Measurements from ENCODE around the gene DVL1.
"Not testable (repeated sequence)": the region's sequence is repeated elsewhere in the genome, so short reads cannot be mapped to it uniquely, and the experiment has no call there.

DVL1 gene

GRCh38 chr1:1373051-1373814 is 24.0 kb upstream of the DVL1 start:
- DNase-seq, result no peak

- peak; percentile 77 for DNase-seq
Observed at GRCh38 chr1:1371746-1372711, 22.8 kb upstream of the DVL1 start.

- peak; percentile 91 for DNase-seq
Observed at GRCh38 chr1:1371364-1371745, 22.1 kb upstream of the DVL1 start.

GRCh38 chr1:1370771-1371300 is 21.6 kb upstream of the DVL1 start:
- DNase-seq, result no peak

- DNase-seq, result not testable (repeated sequence)
Observed at GRCh38 chr1:1370094-1370493, 20.9 kb upstream of the DVL1 start.

- no peak for DNase-seq
Observed at GRCh38 chr1:1367315-1367714, 18.1 kb upstream of the DVL1 start.

GRCh38 chr1:1366699-1367066 is 17.5 kb upstream of the DVL1 start:
- no peak for DNase-seq

- no peak for DNase-seq
Observed at GRCh38 chr1:1365875-1366698, 16.9 kb upstream of the DVL1 start.

- no peak for DNase-seq
Observed at GRCh38 chr1:1364266-1364665, 15.0 kb upstream of the DVL1 start.

- no peak for DNase-seq
Observed at GRCh38 chr1:1361982-1362423, 12.8 kb upstream of the DVL1 start.

GRCh38 chr1:1361233-1361981 is 12.2 kb upstream of the DVL1 start:
- no peak for DNase-seq

- no peak for DNase-seq
Observed at GRCh38 chr1:1360506-1361169, 11.4 kb upstream of the DVL1 start.

- DNase-seq, result no peak
Observed at GRCh38 chr1:1359664-1360468, 10.6 kb upstream of the DVL1 start.

- DNase-seq, result peak; percentile 37
Observed at GRCh38 chr1:1359308-1359663, 10.1 kb upstream of the DVL1 start.

- DNase-seq, result no peak
Observed at GRCh38 chr1:1358433-1359271, 9.4 kb upstream of the DVL1 start, which contains the start of gene MXRA8. MXRA8 (minus strand) TSS chr1:1358555; CDS start chr1:1358504, 51 bp downstream.

- no peak for DNase-seq
Observed at GRCh38 chr1:1357871-1358432, 8.7 kb upstream of the DVL1 start.

- no peak for DNase-seq
Observed at GRCh38 chr1:1356796-1357401, 7.7 kb upstream of the DVL1 start.

- DNase-seq, result no peak
Observed at GRCh38 chr1:1356166-1356795, 7.1 kb upstream of the DVL1 start.
